ENCODE data around the gene TOP2B. TPM values are rescaled to one million over a fixed set of nuclear protein-coding genes. Genes with fewer than 3 reads are reported as not detected.
A peak's percentile ranks its signal among the peaks of the same experiment; 100 is the strongest.

Gene TOP2B
- total and polyA plus RNA-seq, 4 donors = 32.7 to 260 (median 56.2) TPM

DNA sequence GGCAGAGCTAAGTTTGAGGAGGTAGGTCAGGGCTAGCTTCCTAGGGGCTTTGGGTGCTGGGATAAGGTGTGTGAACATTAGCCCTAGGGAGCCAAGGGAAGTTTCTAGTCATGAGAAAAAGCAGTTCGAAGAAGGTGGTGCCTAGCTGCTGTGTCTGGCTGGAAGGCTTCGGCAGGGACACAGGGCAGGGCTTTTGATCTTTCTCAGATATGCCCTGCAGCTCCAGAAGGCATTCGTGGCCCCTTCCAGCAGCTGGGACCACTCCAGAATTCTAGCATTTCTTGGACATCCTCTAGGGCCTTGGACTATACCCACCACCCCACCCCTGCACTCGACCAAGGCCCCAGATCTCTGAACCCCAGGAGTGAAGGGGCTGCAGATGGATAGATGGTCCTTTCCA lies 88.6 kb downstream of the TOP2B start:
- H3K9me3 ChIP-seq (ENCODE audit: control insufficient read depth in 4 of 4, insufficient read depth in 3 of 4, low read length in 3 of 4) = no peaks in the 10 kb centered on the region
- 81 to 83% methylated on average over 4 of the region's 4 CpGs for WGBS, 2 donors
- H3K27me3 ChIP-seq (ENCODE audit: control insufficient read depth in 3 of 3, insufficient read depth in 3 of 3, low read length in 2 of 3) = no peaks in the 10 kb centered on the region
- no peak for DNase-seq
- ATAC-seq (ENCODE audit: insufficient read depth, low FRiP score) = no peak
- H3K36me3 ChIP-seq (ENCODE audit: control insufficient read depth in 4 of 4, insufficient read depth in 4 of 4, low read length in 4 of 4) = peaks cover 0 to 19% (median 9%) of the 10 kb centered on the region in 4 donors
- H3K4me1 ChIP-seq (ENCODE audit: control insufficient read depth in 5 of 5, insufficient read depth in 5 of 5, low read length in 5 of 5) = peaks cover 0 to 12% (median 3%) of the 10 kb centered on the region in 5 donors
- no peak overlapping the region for H3K4me3 ChIP-seq
- no peak overlapping the region for H3K9ac ChIP-seq (ENCODE audit: insufficient read depth in 1 of 2, low read length in 2 of 2)
- no peak overlapping the region for H3K27ac ChIP-seq (ENCODE audit: low read depth in 1 of 2, low read length in 1 of 2)
- TF ChIP-seq, protein P1, sequence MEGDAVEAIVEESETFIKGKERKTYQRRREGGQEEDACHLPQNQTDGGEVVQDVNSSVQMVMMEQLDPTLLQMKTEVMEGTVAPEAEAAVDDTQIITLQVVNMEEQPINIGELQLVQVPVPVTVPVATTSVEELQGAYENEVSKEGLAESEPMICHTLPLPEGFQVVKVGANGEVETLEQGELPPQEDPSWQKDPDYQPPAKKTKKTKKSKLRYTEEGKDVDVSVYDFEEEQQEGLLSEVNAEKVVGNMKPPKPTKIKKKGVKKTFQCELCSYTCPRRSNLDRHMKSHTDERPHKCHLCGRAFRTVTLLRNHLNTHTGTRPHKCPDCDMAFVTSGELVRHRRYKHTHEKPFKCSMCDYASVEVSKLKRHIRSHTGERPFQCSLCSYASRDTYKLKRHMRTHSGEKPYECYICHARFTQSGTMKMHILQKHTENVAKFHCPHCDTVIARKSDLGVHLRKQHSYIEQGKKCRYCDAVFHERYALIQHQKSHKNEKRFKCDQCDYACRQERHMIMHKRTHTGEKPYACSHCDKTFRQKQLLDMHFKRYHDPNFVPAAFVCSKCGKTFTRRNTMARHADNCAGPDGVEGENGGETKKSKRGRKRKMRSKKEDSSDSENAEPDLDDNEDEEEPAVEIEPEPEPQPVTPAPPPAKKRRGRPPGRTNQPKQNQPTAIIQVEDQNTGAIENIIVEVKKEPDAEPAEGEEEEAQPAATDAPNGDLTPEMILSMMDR (IDR thresholded peaks at IDR 0.05; ENCODE audit: control extremely low read depth, extremely low read depth) = no peak

DNA sequence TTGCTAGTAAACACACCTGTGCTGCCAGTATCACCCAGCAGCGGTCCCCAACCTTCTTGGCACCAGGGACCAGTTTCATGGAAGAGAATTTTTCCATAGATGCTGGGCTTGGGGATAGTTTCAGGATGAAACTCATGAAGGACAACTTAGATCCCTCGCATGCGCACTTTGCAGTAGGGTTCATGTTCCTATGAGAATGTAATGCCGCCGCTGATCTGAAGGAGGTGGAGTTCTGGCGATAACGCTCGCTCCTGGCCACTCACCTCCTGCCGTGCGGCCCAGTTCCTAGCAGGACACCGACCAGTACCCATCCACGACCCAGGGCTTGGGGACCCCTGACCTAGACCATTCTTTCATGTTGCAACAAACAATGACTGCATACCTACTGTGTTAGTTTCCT lies 89.7 kb downstream of the TOP2B start:
- Histone ChIP-seq H3K9me3 (ENCODE audit: control insufficient read depth in 4 of 4, insufficient read depth in 3 of 4, low read length in 3 of 4) (no peaks in the 10 kb centered on the region), H3K4me1 (ENCODE audit: control insufficient read depth in 5 of 5, insufficient read depth in 5 of 5, low read length in 5 of 5) (peaks cover 0 to 12% (median 3%) of the 10 kb centered on the region in 5 donors), H3K36me3 (ENCODE audit: control insufficient read depth in 4 of 4, insufficient read depth in 4 of 4, low read length in 4 of 4) (peaks cover 0 to 22% (median 7%) of the 10 kb centered on the region in 4 donors), H3K4me3 (no peak overlapping the region), H3K9ac (ENCODE audit: insufficient read depth in 1 of 2, low read length in 2 of 2) (no peak overlapping the region), H3K27me3 (ENCODE audit: control insufficient read depth in 3 of 3, insufficient read depth in 3 of 3, low read length in 2 of 3) (no peaks in the 10 kb centered on the region), H3K27ac (ENCODE audit: low read depth in 1 of 2, low read length in 1 of 2) (no peak overlapping the region)
- ATAC-seq (ENCODE audit: insufficient read depth, low FRiP score) (no peak), DNase-seq (no peak)
- TF ChIP-seq, protein P1 (IDR thresholded peaks at IDR 0.05; ENCODE audit: control extremely low read depth, extremely low read depth) = no peak
- WGBS, 2 donors = 94 to 97% methylated on average over 12 of the region's 12 CpGs

DNA sequence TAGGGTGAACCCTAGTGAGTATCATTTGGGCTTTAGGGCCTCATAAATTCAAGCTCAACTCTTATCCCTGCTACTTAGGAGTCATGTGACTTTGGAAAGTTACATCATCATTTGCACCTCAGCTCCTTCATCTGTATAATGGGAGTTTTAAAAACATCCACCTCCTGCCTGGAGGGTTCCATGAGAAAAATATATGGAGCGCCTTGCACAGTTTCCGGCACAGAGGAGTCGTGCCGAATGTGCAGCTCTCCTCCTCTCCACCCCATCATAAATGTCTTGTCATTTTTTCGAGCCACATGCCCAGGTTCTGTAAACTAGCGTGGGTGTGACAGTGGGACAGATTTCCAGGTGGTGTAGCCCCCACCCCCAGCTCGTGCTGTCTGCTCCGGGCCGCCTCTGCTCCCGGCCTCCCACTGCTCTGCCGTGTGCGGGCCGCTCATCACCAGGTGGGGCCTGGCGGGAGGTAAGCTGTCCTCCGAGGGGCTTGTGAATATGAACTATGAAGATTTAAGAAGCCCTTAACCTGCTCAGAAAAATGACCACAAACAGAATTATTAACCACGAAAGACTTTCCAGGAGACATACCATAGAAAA lies 90.4 kb downstream of the TOP2B start:
- 95 to 96% methylated on average over 16 of the region's 16 CpGs for WGBS, 2 donors
- DNase-seq (no peak), ATAC-seq (ENCODE audit: insufficient read depth, low FRiP score) (no peak)
- H3K9me3 ChIP-seq (ENCODE audit: control insufficient read depth in 4 of 4, insufficient read depth in 3 of 4, low read length in 3 of 4) = no peaks in the 10 kb centered on the region
- TF ChIP-seq, protein P1 (IDR thresholded peaks at IDR 0.05; ENCODE audit: control extremely low read depth, extremely low read depth) = no peak
- H3K27ac ChIP-seq (ENCODE audit: low read depth in 1 of 2, low read length in 1 of 2) = peak overlapping the region in 1 of 2 donors; percentile 76
- H3K36me3 ChIP-seq (ENCODE audit: control insufficient read depth in 4 of 4, insufficient read depth in 4 of 4, low read length in 4 of 4) = peaks cover 0 to 22% (median 9%) of the 10 kb centered on the region in 4 donors
- H3K4me3 ChIP-seq = no peak overlapping the region
- no peak overlapping the region for H3K9ac ChIP-seq (ENCODE audit: insufficient read depth in 1 of 2, low read length in 2 of 2)
- peaks cover 0 to 12% (median 0%) of the 10 kb centered on the region in 5 donors for H3K4me1 ChIP-seq (ENCODE audit: control insufficient read depth in 5 of 5, insufficient read depth in 5 of 5, low read length in 5 of 5)
- no peaks in the 10 kb centered on the region for H3K27me3 ChIP-seq (ENCODE audit: control insufficient read depth in 3 of 3, insufficient read depth in 3 of 3, low read length in 2 of 3)

Data from lung (tissue), 12 donors.